Liver (tissue), 9 donors: ENCODE results near the gene RTL1. TPM values are rescaled to one million over a fixed set of nuclear protein-coding genes. Genes with fewer than 3 reads are reported as not detected.

Experiments
- DNase-seq: peaks from one replicate; pipeline ENCODE4 v3.0.0-alpha.2; 2017; ENCODE audit warnings: low spot score
- H3K27ac ChIP-seq, 2 donors: one replicate each; pipeline ENCODE4 v1.7.0; 2013; ENCODE audit warnings: inconsistent platforms in 2 of 2, low read length in 2 of 2, control low read depth in 1 of 2, low read depth in 1 of 2, mild to moderate bottlenecking in 1 of 2
- H3K27me3 ChIP-seq, 4 donors: one replicate each; pipeline versions ENCODE4 v1.6.1 to v1.7.0; 2013; ENCODE audit warnings: low read length in 3 of 4, inconsistent platforms in 1 of 4, mild to moderate bottlenecking in 1 of 4, moderate library complexity in 1 of 4; ENCODE audit not compliant: control insufficient read depth in 4 of 4, insufficient read depth in 4 of 4
- H3K36me3 ChIP-seq, 4 donors: one replicate each; pipeline versions ENCODE4 v1.6.1 to v1.7.0; 2013; ENCODE audit warnings: low read length in 3 of 4, mild to moderate bottlenecking in 3 of 4, low read depth in 1 of 4, moderate library complexity in 1 of 4; ENCODE audit not compliant: control insufficient read depth in 4 of 4, insufficient read depth in 3 of 4
- H3K4me1 ChIP-seq, 4 donors: one replicate each; pipeline versions ENCODE4 v1.6.1 to v1.7.0; 2013; ENCODE audit warnings: low read length in 3 of 4, mild to moderate bottlenecking in 3 of 4, moderate library complexity in 1 of 4; ENCODE audit not compliant: control insufficient read depth in 4 of 4, insufficient read depth in 4 of 4
- H3K4me3 ChIP-seq, 3 donors: one replicate each; pipeline versions ENCODE4 v1.6.1 to v1.7.0; 2013; ENCODE audit warnings: low read length in 3 of 3, control low read depth in 1 of 3, low read depth in 1 of 3, mild to moderate bottlenecking in 1 of 3
- H3K9ac ChIP-seq, 2 donors: one replicate each; pipeline ENCODE4 v1.7.0; 2013; ENCODE audit warnings: low read length in 2 of 2, mild to moderate bottlenecking in 2 of 2, moderate library complexity in 2 of 2, control low read depth in 1 of 2, low read depth in 1 of 2
- H3K9me3 ChIP-seq, 4 donors: one replicate each; pipeline versions ENCODE4 v1.6.1 to v1.7.0; 2013; ENCODE audit warnings: low read length in 3 of 4; ENCODE audit not compliant: control insufficient read depth in 4 of 4
- ATF3 ChIP-seq: IDR thresholded peaks from 2 replicates; pipeline ENCODE4 v1.6.1; 2016; ENCODE audit warnings: antibody characterized with exemption
- EGR1 ChIP-seq, 2 donors: IDR thresholded peaks; 2 replicates each; pipeline ENCODE4 v1.6.1; 2016 to 2018; ENCODE audit warnings: antibody characterized with exemption in 2 of 2, low read depth in 2 of 2
- FOXA1 ChIP-seq: IDR thresholded peaks from 2 replicates; pipeline ENCODE4 v1.6.1; 2016; ENCODE audit warnings: antibody characterized with exemption
- FOXA2 ChIP-seq: IDR thresholded peaks from 2 replicates; pipeline ENCODE4 v1.6.1; 2016; ENCODE audit warnings: antibody characterized with exemption
- GABPA ChIP-seq, 2 donors: IDR thresholded peaks in 1 of 2; conservative IDR thresholded peaks in 1 of 2; 2 replicates each; pipeline ENCODE4 v1.6.1; 2016; ENCODE audit warnings: antibody characterized with exemption in 2 of 2, mild to moderate bottlenecking in 1 of 2, moderate library complexity in 1 of 2
- HNF4G ChIP-seq: IDR thresholded peaks from 2 replicates; pipeline ENCODE4 v1.6.1; 2016; ENCODE audit warnings: antibody characterized with exemption
- JUND ChIP-seq, 2 donors: IDR thresholded peaks; 2 replicates each; pipeline ENCODE4 v1.6.1; 2016; ENCODE audit warnings: antibody characterized with exemption in 2 of 2
- RAD21 ChIP-seq, 2 donors: IDR thresholded peaks; 2 replicates each; pipeline ENCODE4 v1.6.1; 2016; ENCODE audit warnings: antibody characterized with exemption in 2 of 2, mild to moderate bottlenecking in 2 of 2
- RXRA ChIP-seq, 2 donors: IDR thresholded peaks; 2 replicates each; pipeline ENCODE4 v1.6.1; 2017 to 2018; ENCODE audit warnings: antibody characterized with exemption in 2 of 2, mild to moderate bottlenecking in 1 of 2
- SP1 ChIP-seq: IDR thresholded peaks from 2 replicates; pipeline ENCODE4 v1.6.1; 2018; ENCODE audit warnings: antibody characterized with exemption, mild to moderate bottlenecking
- TAF1 ChIP-seq: conservative IDR thresholded peaks from 2 replicates; pipeline ENCODE4 v1.6.1; 2016; ENCODE audit warnings: antibody characterized with exemption, mild to moderate bottlenecking
- YY1 ChIP-seq: IDR thresholded peaks from 2 replicates; pipeline ENCODE4 v1.6.1; 2016; ENCODE audit warnings: antibody characterized with exemption, mild to moderate bottlenecking
- WGBS: extraction: QIAGEN DNeasy Blood & Tissue Kit; methylation state at CpG from one replicate; pipeline ENCODE4 v1.1.7; 2013; 5-methylcytosine and 5-hydroxymethylcytosine counted together
- polyA plus RNA-seq, 2 donors: library from polyadenylated mRNA; stranded (reverse) in 1 of 2; unstranded in 1 of 2; fragments of 200-250 nt in 1 of 2; fragments of >200 nt in 1 of 2; fragmentation: Nextera tagmentation in 1 of 2; extraction: Ambion mirVana in 1 of 2; gene quantifications; one replicate each; pipeline versions ENCODE4 v1.2.1 to v1.2.3, GENCODE V29; 2013 to 2015
- total RNA-seq, 2 donors: library from RNA; depleted of rRNA; stranded (reverse); fragments of >200 nt; gene quantifications; one replicate each; pipeline ENCODE4 v1.2.3, GENCODE V29; 2014
- TF ChIP-seq, protein P1 (sequence below): fragments of 150-350 bp; IDR thresholded peaks from 2 replicates; pipeline ENCODE4 v1.5.1; 2017; ENCODE audit warnings: improper control_type of control experiment, low read depth, low read length; ENCODE audit not compliant: missing input control
- TF ChIP-seq, protein P2 (sequence below): IDR thresholded peaks from 2 replicates; pipeline ENCODE4 v1.6.1; 2016; ENCODE audit warnings: antibody characterized with exemption
- TF ChIP-seq, protein P3 (sequence below): IDR thresholded peaks from 2 replicates; pipeline ENCODE4 v1.6.1; 2016; ENCODE audit warnings: antibody characterized with exemption
- donor health status: healthy.
- donor health status: healthy.
- donor health status: healthy.
- donor health status: healthy.
- donor health status: healthy.

RTL1 gene
- total and polyA plus RNA-seq, 4 donors, result 0.04 to 0.05 TPM; not detected in 2

- Histone ChIP-seq H3K9ac (no peak overlapping the region), H3K9me3 (no peaks in the 10 kb centered on the region), H3K27ac (no peak overlapping the region), H3K27me3 (peaks cover 0 to 2% (median 0%) of the 10 kb centered on the region in 4 donors), H3K4me1 (no peaks in the 10 kb centered on the region), H3K4me3 (no peak overlapping the region), H3K36me3 (no peaks in the 10 kb centered on the region)
- no peak for DNase-seq
- no peak for TF ChIP-seq YY1
- 82% methylated on average over 17 of the region's 17 CpGs for WGBS
Observed at GRCh38 chr14:100892496-100893227, 10.9 kb downstream of the RTL1 start.

GRCh38 chr14:100891501-100892445 is 11.7 kb downstream of the RTL1 start:
- Histone ChIP-seq H3K9me3 (no peaks in the 10 kb centered on the region), H3K27ac (no peak overlapping the region), H3K36me3 (no peaks in the 10 kb centered on the region), H3K27me3 (peaks cover 0 to 2% (median 0%) of the 10 kb centered on the region in 4 donors), H3K4me1 (no peaks in the 10 kb centered on the region), H3K9ac (no peak overlapping the region), H3K4me3 (no peak overlapping the region)
- TF ChIP-seq, protein P1, sequence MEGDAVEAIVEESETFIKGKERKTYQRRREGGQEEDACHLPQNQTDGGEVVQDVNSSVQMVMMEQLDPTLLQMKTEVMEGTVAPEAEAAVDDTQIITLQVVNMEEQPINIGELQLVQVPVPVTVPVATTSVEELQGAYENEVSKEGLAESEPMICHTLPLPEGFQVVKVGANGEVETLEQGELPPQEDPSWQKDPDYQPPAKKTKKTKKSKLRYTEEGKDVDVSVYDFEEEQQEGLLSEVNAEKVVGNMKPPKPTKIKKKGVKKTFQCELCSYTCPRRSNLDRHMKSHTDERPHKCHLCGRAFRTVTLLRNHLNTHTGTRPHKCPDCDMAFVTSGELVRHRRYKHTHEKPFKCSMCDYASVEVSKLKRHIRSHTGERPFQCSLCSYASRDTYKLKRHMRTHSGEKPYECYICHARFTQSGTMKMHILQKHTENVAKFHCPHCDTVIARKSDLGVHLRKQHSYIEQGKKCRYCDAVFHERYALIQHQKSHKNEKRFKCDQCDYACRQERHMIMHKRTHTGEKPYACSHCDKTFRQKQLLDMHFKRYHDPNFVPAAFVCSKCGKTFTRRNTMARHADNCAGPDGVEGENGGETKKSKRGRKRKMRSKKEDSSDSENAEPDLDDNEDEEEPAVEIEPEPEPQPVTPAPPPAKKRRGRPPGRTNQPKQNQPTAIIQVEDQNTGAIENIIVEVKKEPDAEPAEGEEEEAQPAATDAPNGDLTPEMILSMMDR, result no peak
- TF ChIP-seq RXRA (IDR thresholded peaks at IDR 0.05) (no peak), HNF4G (no peak), JUND (IDR thresholded peaks at IDR 0.05) (no peak), EGR1 (IDR thresholded peaks at IDR 0.05; ENCODE audit: low read depth in 2 of 2) (no peak), RAD21 (IDR thresholded peaks at IDR 0.05) (no peak), GABPA (IDR thresholded peaks at IDR 0.05 in 1 of 2, conservative IDR thresholded peaks at IDR 0.05 in 1 of 2) (no peak), YY1 (no peak), FOXA1 (no peak)
- TF ChIP-seq, protein P2, sequence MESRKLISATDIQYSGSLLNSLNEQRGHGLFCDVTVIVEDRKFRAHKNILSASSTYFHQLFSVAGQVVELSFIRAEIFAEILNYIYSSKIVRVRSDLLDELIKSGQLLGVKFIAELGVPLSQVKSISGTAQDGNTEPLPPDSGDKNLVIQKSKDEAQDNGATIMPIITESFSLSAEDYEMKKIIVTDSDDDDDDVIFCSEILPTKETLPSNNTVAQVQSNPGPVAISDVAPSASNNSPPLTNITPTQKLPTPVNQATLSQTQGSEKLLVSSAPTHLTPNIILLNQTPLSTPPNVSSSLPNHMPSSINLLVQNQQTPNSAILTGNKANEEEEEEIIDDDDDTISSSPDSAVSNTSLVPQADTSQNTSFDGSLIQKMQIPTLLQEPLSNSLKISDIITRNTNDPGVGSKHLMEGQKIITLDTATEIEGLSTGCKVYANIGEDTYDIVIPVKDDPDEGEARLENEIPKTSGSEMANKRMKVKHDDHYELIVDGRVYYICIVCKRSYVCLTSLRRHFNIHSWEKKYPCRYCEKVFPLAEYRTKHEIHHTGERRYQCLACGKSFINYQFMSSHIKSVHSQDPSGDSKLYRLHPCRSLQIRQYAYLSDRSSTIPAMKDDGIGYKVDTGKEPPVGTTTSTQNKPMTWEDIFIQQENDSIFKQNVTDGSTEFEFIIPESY, result no peak
- TF ChIP-seq, protein P3, sequence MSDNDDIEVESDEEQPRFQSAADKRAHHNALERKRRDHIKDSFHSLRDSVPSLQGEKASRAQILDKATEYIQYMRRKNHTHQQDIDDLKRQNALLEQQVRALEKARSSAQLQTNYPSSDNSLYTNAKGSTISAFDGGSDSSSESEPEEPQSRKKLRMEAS, result no peak
- no peak for DNase-seq
- WGBS, result 88% methylated on average over 13 of the region's 13 CpGs

DNA sequence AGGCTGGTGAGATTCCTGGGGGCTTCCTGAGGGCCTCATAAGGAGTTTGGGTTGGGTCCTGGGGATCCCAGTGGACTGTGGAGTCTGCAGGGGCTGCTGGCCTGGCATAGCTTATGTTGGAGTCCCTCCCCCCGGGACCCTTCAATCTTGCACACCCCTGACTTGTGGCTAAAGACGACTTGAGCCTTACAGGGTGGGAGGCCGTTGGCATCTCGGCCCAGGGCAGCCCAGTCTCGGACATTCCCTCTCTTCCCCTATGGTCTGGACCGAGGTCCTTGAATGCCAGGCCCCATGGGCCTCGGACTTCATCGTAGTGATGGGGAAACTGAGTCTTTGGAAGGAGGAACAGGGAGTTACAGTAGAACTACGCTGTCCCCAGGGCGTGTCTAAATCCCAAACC is 12.5 kb downstream of the RTL1 start:
- H3K4me1 ChIP-seq, result no peaks in the 10 kb centered on the region
- TF ChIP-seq HNF4G (no peak), GABPA (IDR thresholded peaks at IDR 0.05 in 1 of 2, conservative IDR thresholded peaks at IDR 0.05 in 1 of 2) (no peak), TAF1 (no peak), EGR1 (IDR thresholded peaks at IDR 0.05; ENCODE audit: low read depth in 2 of 2) (no peak), FOXA2 (no peak), SP1 (no peak), ATF3 (no peak), RAD21 (IDR thresholded peaks at IDR 0.05) (no peak), RXRA (IDR thresholded peaks at IDR 0.05) (no peak), FOXA1 (no peak)
- TF ChIP-seq, protein P2, result no peak
- TF ChIP-seq, protein P3, result no peak

More for the DNA sequence above, 12.5 kb downstream of the RTL1 start:
- no peak for DNase-seq
- Histone ChIP-seq H3K27me3 (peaks cover 0 to 2% (median 0%) of the 10 kb centered on the region in 4 donors), H3K4me3 (no peak overlapping the region), H3K9me3 (no peaks in the 10 kb centered on the region), H3K36me3 (no peaks in the 10 kb centered on the region), H3K9ac (no peak overlapping the region), H3K27ac (no peak overlapping the region)
- WGBS, result 89% methylated on average over 10 of the region's 10 CpGs
